Measurements from ENCODE around the gene SND1.

The SND1 gene

GRCh38 chr7:127845522-127846214 is 193.7 kb downstream of the SND1 start:
- Histone ChIP-seq H3K4me1 (ENCODE audit: insufficient read depth, low read length, severe bottlenecking) (peaks cover 9% of the 10 kb centered on the region), H3K9me2 (ENCODE audit: low read depth, low read length) (no peaks in the 10 kb centered on the region), H4K20me1 (ENCODE audit: insufficient read depth, low read length) (no peaks in the 10 kb centered on the region), H3K9ac (ENCODE audit: low read length) (no peak overlapping the region), H3K27ac (ENCODE audit: low read depth, low read length, poor library complexity, severe bottlenecking) (no peak overlapping the region), H3K36me3 (ENCODE audit: insufficient read depth, low read length) (peaks cover 74% of the 10 kb centered on the region; the same call in 1 of the 2 replicates), H3K27me3 (ENCODE audit: insufficient read depth, low read length) (no peaks in the 10 kb centered on the region), H3K4me2 (ENCODE audit: low read length) (no peak overlapping the region), H3F3A (ENCODE audit: insufficient read depth, low read length) (no peaks in the 10 kb centered on the region), H2AFZ (ENCODE audit: low read length) (no peak overlapping the region), H3K79me2 (ENCODE audit: insufficient read depth, low read length) (no peaks in the 10 kb centered on the region), H3K4me3 (ENCODE audit: low read depth, low read length, poor library complexity, severe bottlenecking) (no peak overlapping the region), H3K9me3 (ENCODE audit: low read length) (no peaks in the 10 kb centered on the region)
- TF ChIP-seq CTCF (IDR thresholded peaks at IDR 0.05; ENCODE audit: low read length) (no peak), EZH2 (IDR thresholded peaks at IDR 0.05; ENCODE audit: borderline replicate concordance, low read length) (no peak)

GRCh38 chr7:127847641-127848040 is 195.6 kb downstream of the SND1 start:
- Histone ChIP-seq H3K9me2 (ENCODE audit: low read depth, low read length) (no peaks in the 10 kb centered on the region), H3K27me3 (ENCODE audit: insufficient read depth, low read length) (no peaks in the 10 kb centered on the region), H3K27ac (ENCODE audit: low read depth, low read length, poor library complexity, severe bottlenecking) (no peak overlapping the region), H3K9me3 (ENCODE audit: low read length) (no peaks in the 10 kb centered on the region), H4K20me1 (ENCODE audit: insufficient read depth, low read length) (no peaks in the 10 kb centered on the region), H3F3A (ENCODE audit: insufficient read depth, low read length) (no peaks in the 10 kb centered on the region), H3K4me1 (ENCODE audit: insufficient read depth, low read length, severe bottlenecking) (peaks cover 9% of the 10 kb centered on the region), H3K36me3 (ENCODE audit: insufficient read depth, low read length) (peaks cover 75% of the 10 kb centered on the region; the same call in 1 of the 2 replicates), H3K4me2 (ENCODE audit: low read length) (no peak overlapping the region), H3K4me3 (ENCODE audit: low read depth, low read length, poor library complexity, severe bottlenecking) (no peak overlapping the region), H2AFZ (ENCODE audit: low read length) (no peak overlapping the region), H3K79me2 (ENCODE audit: insufficient read depth, low read length) (no peaks in the 10 kb centered on the region), H3K9ac (ENCODE audit: low read length) (no peak overlapping the region)
- TF ChIP-seq EZH2 (IDR thresholded peaks at IDR 0.05; ENCODE audit: borderline replicate concordance, low read length) (no peak), CTCF (IDR thresholded peaks at IDR 0.05; ENCODE audit: low read length) (no peak)

- no peaks in the 10 kb centered on the region for H3K27me3 ChIP-seq (ENCODE audit: insufficient read depth, low read length)
- H3K79me2 ChIP-seq (ENCODE audit: insufficient read depth, low read length): no peaks in the 10 kb centered on the region
- no peaks in the 10 kb centered on the region for H3K9me2 ChIP-seq (ENCODE audit: low read depth, low read length)
- H3K4me3 ChIP-seq (ENCODE audit: low read depth, low read length, poor library complexity, severe bottlenecking): no peak overlapping the region
- H3K27ac ChIP-seq (ENCODE audit: low read depth, low read length, poor library complexity, severe bottlenecking): no peak overlapping the region
- no peak overlapping the region for H3K4me2 ChIP-seq (ENCODE audit: low read length)
- no peak for TF ChIP-seq CTCF (IDR thresholded peaks at IDR 0.05; ENCODE audit: low read length)
- TF ChIP-seq EZH2 (IDR thresholded peaks at IDR 0.05; ENCODE audit: borderline replicate concordance, low read length): no peak
- 0 out of 2 replicates have a peak, but pooled peaks cover 5% of the 10 kb centered on the region for H3F3A ChIP-seq (ENCODE audit: insufficient read depth, low read length)
- H2AFZ ChIP-seq (ENCODE audit: low read length): no peak overlapping the region
- no peaks in the 10 kb centered on the region for H3K9me3 ChIP-seq (ENCODE audit: low read length)
- H3K36me3 ChIP-seq (ENCODE audit: insufficient read depth, low read length): peaks cover 69% of the 10 kb centered on the region; the same call in 1 of the 2 replicates
- H3K9ac ChIP-seq (ENCODE audit: low read length): no peak overlapping the region
- peaks cover 9% of the 10 kb centered on the region for H3K4me1 ChIP-seq (ENCODE audit: insufficient read depth, low read length, severe bottlenecking)
- no peaks in the 10 kb centered on the region for H4K20me1 ChIP-seq (ENCODE audit: insufficient read depth, low read length)
Measured at GRCh38 chr7:127848241-127848640, 196.2 kb downstream of the SND1 start.

Data from OCI-LY1 (cell line).